ENCODE measurements around the gene ANKS3.

GRCh38 chr16:4709481-4709880, 24.6 kb downstream of the ANKS3 start:
- no peak for TF ChIP-seq CTCF (IDR thresholded peaks at IDR 0.05)
- no peak for TF ChIP-seq EP300 (IDR thresholded peaks at IDR 0.05)
- no peak for TF ChIP-seq POLR2A (IDR thresholded peaks at IDR 0.05)
